DND-41 (cell line): ENCODE data around the gene AHSP.

Source experiments
- CTCF ChIP-seq: IDR thresholded peaks from 2 replicates; pipeline ENCODE4 v1.5.1; 2012; ENCODE audit warnings: borderline replicate concordance, low read length, moderate library complexity, mild to moderate bottlenecking; ENCODE audit not compliant: poor library complexity, severe bottlenecking; ENCODE audit errors: extremely low read depth
- EZH2 ChIP-seq: IDR thresholded peaks from 3 replicates; pipeline ENCODE4 v1.6.1; 2012; ENCODE audit warnings: borderline replicate concordance, low read depth, mild to moderate bottlenecking, moderate library complexity, low read length, inconsistent platforms; ENCODE audit not compliant: severe bottlenecking

- no peak for TF ChIP-seq CTCF
- TF ChIP-seq EZH2 = no peak
Observed at GRCh38 chr16:31496670-31497069, 31.0 kb upstream of the AHSP start.
